ENCODE measurements around the gene MAF.

GRCh38 chr16:79644971-79645667, 44.6 kb upstream of the MAF start:
- no peak for TF ChIP-seq BACH2 (CRISPR knock-in tag; IDR thresholded peaks at IDR 0.05; ENCODE audit: borderline replicate concordance)
- TF ChIP-seq CREB5 (CRISPR knock-in tag; IDR thresholded peaks at IDR 0.05; ENCODE audit: low read depth) = no peak
- TF ChIP-seq PATZ1 (CRISPR knock-in tag; IDR thresholded peaks at IDR 0.05; ENCODE audit: borderline replicate concordance) = no peak
- no peak for TF ChIP-seq CSDC2 (CRISPR knock-in tag; IDR thresholded peaks at IDR 0.05)
- TF ChIP-seq ARNTL (CRISPR knock-in tag; IDR thresholded peaks at IDR 0.05; ENCODE audit: borderline replicate concordance, low read depth) = no peak
- TF ChIP-seq ZC3H10 (CRISPR knock-in tag; IDR thresholded peaks at IDR 0.05) = no peak
